ENCODE data around the gene HAPLN2. TPM values are rescaled to one million over a fixed set of nuclear protein-coding genes. Genes with fewer than 3 reads are reported as not detected.

HAPLN2 gene
- total and polyA plus RNA-seq, 12 donors = 0.24 to 6.3 (median 0.81) TPM; not detected in 1

- ATAC-seq (peak in 7 of 8 donors; percentile 15 to 51 (median 37)), DNase-seq (peak; percentile 77 to 86)
- peak overlapping the region in 9 of 10 donors; percentile 17 to 52 (median 37) for H3K4me3 ChIP-seq
- no peaks in the 10 kb centered on the region for H3K9me3 ChIP-seq
- no peaks in the 10 kb centered on the region for H3K36me3 ChIP-seq
- intact Hi-C loops (cut with DNase I) = loop anchor here (1.0 to 10.0 kb wide), 8 partner anchors 30 to 272 kb away; no protein-coding TSS in a partner anchor
- peak; percentile 96 to 99 (median 98) for TF ChIP-seq CTCF (IDR thresholded peaks at IDR 0.05)
- 1% methylated on average over 54 of the region's 54 CpGs for WGBS, 2 donors
- H3K27ac ChIP-seq = peak overlapping the region in 1 of 10 donors; percentile 30
- peaks cover 0 to 52% (median 38%) of the 10 kb centered on the region in 7 donors for H3K27me3 ChIP-seq
- H3K4me1 ChIP-seq = peaks cover 31 to 54% (median 49%) of the 10 kb centered on the region in 9 donors
These were observed 37.9 kb downstream of the HAPLN2 start for GRCh38 chr1:156656806-156657740.

- no peak for DNase-seq
- H3K4me3 ChIP-seq = peak overlapping the region in 6 of 10 donors; percentile 33 to 52 (median 43)
- peaks cover 37 to 62% (median 56%) of the 10 kb centered on the region in 9 donors for H3K4me1 ChIP-seq
- H3K27ac ChIP-seq = no peak overlapping the region
- 18 to 19% methylated on average over 15 of the region's 15 CpGs for WGBS, 2 donors
- ATAC-seq = no peak
- no peaks in the 10 kb centered on the region for H3K9me3 ChIP-seq
- peaks cover 0 to 45% (median 35%) of the 10 kb centered on the region in 7 donors for H3K27me3 ChIP-seq
- intact Hi-C loops (cut with DNase I) = loop anchor here (1.0 to 10.0 kb wide), 9 partner anchors 21 to 273 kb away; no protein-coding TSS in a partner anchor
- H3K36me3 ChIP-seq = no peaks in the 10 kb centered on the region
- peak in 3 of 9 donors; percentile 2 to 45 (median 9) for TF ChIP-seq CTCF (IDR thresholded peaks at IDR 0.05)
These were observed 38.6 kb downstream of the HAPLN2 start for GRCh38 chr1:156657741-156658319.

- ATAC-seq (no peak), DNase-seq (no peak)
- Histone ChIP-seq H3K27me3 (peaks cover 0 to 43% (median 28%) of the 10 kb centered on the region in 7 donors), H3K4me3 (no peak overlapping the region), H3K4me1 (peaks cover 43 to 68% (median 63%) of the 10 kb centered on the region in 9 donors), H3K27ac (no peak overlapping the region), H3K9me3 (no peaks in the 10 kb centered on the region), H3K36me3 (no peaks in the 10 kb centered on the region)
- TF ChIP-seq CTCF (IDR thresholded peaks at IDR 0.05) = no peak
- WGBS, 2 donors = 90% methylated on average over 14 of the region's 14 CpGs
- intact Hi-C loops (cut with DNase I) = loop anchor here in 5 of 10 donors (2.0 to 10.0 kb wide), 5 partner anchors 20 to 274 kb away; no protein-coding TSS in a partner anchor
These were observed 39.3 kb downstream of the HAPLN2 start for GRCh38 chr1:156658496-156658895.

GRCh38 chr1:156658945-156659574 lies 39.8 kb downstream of the HAPLN2 start:
- H3K27ac ChIP-seq = peak overlapping the region in 4 of 10 donors; percentile 95 to 99 (median 97)
- H3K9me3 ChIP-seq = no peaks in the 10 kb centered on the region
- ATAC-seq = no peak
- H3K36me3 ChIP-seq = no peaks in the 10 kb centered on the region
- TF ChIP-seq CTCF (IDR thresholded peaks at IDR 0.05) = no peak
- intact Hi-C loops (cut with DNase I) = loop anchor here in 6 of 10 donors (1.0 to 10.0 kb wide), 6 partner anchors 19 to 274 kb away; no protein-coding TSS in a partner anchor
- H3K4me1 ChIP-seq = peaks cover 46 to 74% (median 69%) of the 10 kb centered on the region in 9 donors
- DNase-seq = no peak
- no peak overlapping the region for H3K4me3 ChIP-seq
- WGBS, 2 donors = 81 to 82% methylated on average over 10 of the region's 10 CpGs
- H3K27me3 ChIP-seq = peaks cover 0 to 39% (median 26%) of the 10 kb centered on the region in 7 donors

Data from heart right ventricle (tissue), 16 donors.